Suprapubic skin (tissue), 4 donors: ENCODE data around the gene FGFR3. TPM values are rescaled to one million over a fixed set of nuclear protein-coding genes. Genes with fewer than 3 reads are reported as not detected.
"Not testable (repeated sequence)": the region's sequence is repeated elsewhere in the genome, so short reads cannot be mapped to it uniquely, and the experiment has no call there.

Experiments
- DNase-seq, 2 donors: peaks; one replicate each; pipeline ENCODE4 v3.0.0-alpha.2; 2019; ENCODE audit warnings: low spot score in 2 of 2
- H3K27ac ChIP-seq: fragments of 200-600 bp; sonication (generic); one replicate; pipeline ENCODE4 v1.5.1; 2019
- H3K27me3 ChIP-seq: fragments of 200-600 bp; sonication (generic); one replicate; pipeline ENCODE4 v1.5.1; 2019
- H3K36me3 ChIP-seq: fragments of 200-600 bp; sonication (generic); one replicate; pipeline ENCODE4 v1.5.1; 2019
- H3K4me1 ChIP-seq: fragments of 200-600 bp; sonication (generic); one replicate; pipeline ENCODE4 v1.5.1; 2019
- H3K4me3 ChIP-seq: fragments of 200-600 bp; sonication (generic); one replicate; pipeline ENCODE4 v1.5.1; 2019; ENCODE audit warnings: mild to moderate bottlenecking
- H3K9me3 ChIP-seq: fragments of 200-600 bp; sonication (generic); one replicate; pipeline ENCODE4 v1.5.1; 2019
- CTCF ChIP-seq, 2 donors: fragments of 200-600 bp in 1 of 2; fragments of 450-650 bp in 1 of 2; sonication (generic) in 1 of 2; IDR thresholded peaks; one replicate each; pipeline ENCODE4 v1.5.1; 2016 to 2019; ENCODE audit warnings: antibody characterized with exemption in 2 of 2, mild to moderate bottlenecking in 1 of 2, moderate library complexity in 1 of 2
- EP300 ChIP-seq: sonication (generic); formaldehyde crosslinking; IDR thresholded peaks from one replicate; pipeline ENCODE4 v1.6.1; 2017; ENCODE audit warnings: antibody characterized with exemption
- POLR2A ChIP-seq, 2 donors: fragments of 450-650 bp; IDR thresholded peaks; one replicate each; pipeline ENCODE4 v1.6.1; 2017; ENCODE audit warnings: antibody characterized with exemption in 2 of 2, mild to moderate bottlenecking in 2 of 2, moderate library complexity in 2 of 2
- POLR2AphosphoS5 ChIP-seq, 3 donors: sonication (generic); formaldehyde crosslinking; IDR thresholded peaks; one replicate each; pipeline ENCODE4 v1.6.1; 2017; ENCODE audit warnings: antibody characterized with exemption in 3 of 3
- WGBS: methylation state at CpG from one replicate; pipeline ENCODE4 v1.1.5; 2018; 5-methylcytosine and 5-hydroxymethylcytosine counted together
- total RNA-seq, 4 donors: library from RNA; depleted of rRNA; stranded (reverse); fragments of >200 nt; gene quantifications; one replicate each; pipeline ENCODE4 v1.1.0, GENCODE V29; 2016

The FGFR3 gene
- total RNA-seq, 4 donors from 2014 or later = 511 to 829 (median 662) TPM

DNA sequence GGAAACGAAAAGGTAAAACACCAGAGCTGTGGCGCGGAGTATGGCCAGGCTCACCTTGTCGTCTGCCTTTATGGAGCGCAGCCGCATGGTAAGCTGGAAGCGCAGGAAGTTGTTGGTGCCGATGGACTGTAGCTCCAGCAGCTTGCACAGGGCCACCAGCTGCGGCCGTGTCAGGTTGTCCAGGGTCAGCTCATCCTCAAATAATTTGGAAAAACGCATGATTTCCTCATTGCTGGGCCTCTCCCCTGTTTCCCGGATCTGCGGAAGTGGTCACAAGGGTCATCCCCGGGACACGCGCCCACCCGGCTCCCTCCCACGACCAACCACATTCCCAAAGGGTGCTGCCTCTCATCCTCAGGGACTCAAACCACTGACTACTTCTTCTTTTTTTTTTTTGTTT is 39.6 kb downstream of the FGFR3 start:
- H3K4me1 ChIP-seq = no peaks in the 10 kb centered on the region
- no peaks in the 10 kb centered on the region for H3K27me3 ChIP-seq
- no peak overlapping the region for H3K4me3 ChIP-seq
- TF ChIP-seq POLR2AphosphoS5 (IDR thresholded peaks at IDR 0.05) (no peak), POLR2A (IDR thresholded peaks at IDR 0.05) (no peak), CTCF (IDR thresholded peaks at IDR 0.05) (no peak), EP300 (no peak)
- H3K9me3 ChIP-seq = no peaks in the 10 kb centered on the region
- DNase-seq = no peak
- H3K27ac ChIP-seq = no peak overlapping the region
- peaks cover 72% of the 10 kb centered on the region for H3K36me3 ChIP-seq
- 93% methylated on average over 16 of the region's 18 CpGs for WGBS

- no peak for TF ChIP-seq CTCF (IDR thresholded peaks at IDR 0.05)
- TF ChIP-seq EP300 = no peak
- TF ChIP-seq POLR2AphosphoS5 (IDR thresholded peaks at IDR 0.05) = no peak
- no peak for TF ChIP-seq POLR2A (IDR thresholded peaks at IDR 0.05)
- no peaks in the 10 kb centered on the region for H3K9me3 ChIP-seq
- WGBS = no CpG with 5 or more reads among the region's 14 CpGs
Measured at GRCh38 chr4:1833307-1834046, 40.4 kb downstream of the FGFR3 start.

DNA sequence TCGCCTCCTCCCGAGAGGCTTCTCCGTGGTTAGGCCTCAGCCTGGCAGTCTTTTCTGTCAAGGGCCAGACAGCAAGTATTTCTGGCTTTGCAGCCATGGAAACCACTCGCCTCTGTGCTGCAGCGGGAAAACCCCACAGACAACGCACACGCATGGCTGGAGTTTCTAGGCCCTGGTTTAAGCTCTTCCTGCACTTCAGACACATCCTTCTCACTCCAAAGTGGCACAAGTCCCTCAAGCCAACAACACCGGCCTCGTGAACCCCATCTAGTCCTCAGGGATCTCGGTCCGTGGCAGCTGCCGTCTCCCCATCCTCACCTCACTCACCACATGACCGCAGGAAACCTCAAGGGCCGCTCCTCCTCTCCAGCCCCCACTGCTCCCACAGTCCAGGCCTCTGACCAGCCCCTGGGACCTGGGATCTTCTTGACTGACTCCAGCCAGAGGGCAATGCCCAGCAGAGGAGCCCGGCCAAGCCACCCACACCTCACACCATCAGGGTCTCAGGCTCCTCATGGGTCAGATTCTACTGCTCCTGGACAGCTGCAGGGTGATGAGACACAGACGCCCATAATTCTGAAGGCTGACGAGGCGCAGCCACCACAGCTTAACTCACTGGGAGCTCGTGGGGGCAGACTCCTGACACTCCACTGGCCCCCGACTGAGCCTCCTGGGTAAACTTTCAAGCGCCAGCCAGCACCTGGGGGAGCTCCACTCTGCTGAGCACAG is 41.1 kb downstream of the FGFR3 start:
- H3K4me3 ChIP-seq = no peak overlapping the region
- WGBS = 93% methylated on average over 8 of the region's 21 CpGs
- H3K4me1 ChIP-seq = no peaks in the 10 kb centered on the region
- DNase-seq = no peak
- H3K9me3 ChIP-seq = no peaks in the 10 kb centered on the region
- H3K27ac ChIP-seq = no peak overlapping the region
- TF ChIP-seq POLR2A (IDR thresholded peaks at IDR 0.05) (no peak), POLR2AphosphoS5 (IDR thresholded peaks at IDR 0.05) (no peak), EP300 (no peak), CTCF (IDR thresholded peaks at IDR 0.05) (no peak)
- H3K27me3 ChIP-seq = no peaks in the 10 kb centered on the region
- peaks cover 88% of the 10 kb centered on the region for H3K36me3 ChIP-seq

More at GRCh38 chr4:1833307-1834046, 40.4 kb downstream of the FGFR3 start:
- H3K36me3 ChIP-seq = peaks cover 80% of the 10 kb centered on the region
- no peak overlapping the region for H3K4me3 ChIP-seq
- no peak for DNase-seq
- no peak overlapping the region for H3K27ac ChIP-seq
- H3K27me3 ChIP-seq = no peaks in the 10 kb centered on the region
- H3K4me1 ChIP-seq = no peaks in the 10 kb centered on the region

DNA sequence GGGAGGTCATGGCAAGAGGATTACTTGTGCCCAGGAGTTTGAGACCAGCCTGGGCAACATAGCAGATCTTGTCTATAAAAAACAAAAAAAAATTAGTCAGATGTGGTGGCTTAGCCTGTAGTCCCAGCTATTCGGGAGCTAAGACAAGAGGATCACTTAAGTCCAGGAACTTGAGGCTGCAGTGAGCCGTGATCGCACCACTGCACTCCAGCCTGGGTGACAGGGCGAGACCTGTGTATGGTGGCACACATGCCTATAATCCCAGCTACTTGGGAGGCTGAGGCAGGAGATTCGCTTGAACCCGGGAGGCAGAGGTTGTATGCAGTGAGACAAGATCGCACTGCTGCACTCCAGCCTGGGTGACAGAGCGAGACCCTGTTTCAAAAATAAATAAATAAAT is 42.7 kb downstream of the FGFR3 start:
- 98% methylated on average over 8 of the region's 8 CpGs for WGBS
- peaks cover 95% of the 10 kb centered on the region for H3K36me3 ChIP-seq
- H3K27me3 ChIP-seq, H3K27ac ChIP-seq, DNase-seq, H3K9me3 ChIP-seq, H3K4me3 ChIP-seq, H3K4me1 ChIP-seq: not testable (repeated sequence)

DNA sequence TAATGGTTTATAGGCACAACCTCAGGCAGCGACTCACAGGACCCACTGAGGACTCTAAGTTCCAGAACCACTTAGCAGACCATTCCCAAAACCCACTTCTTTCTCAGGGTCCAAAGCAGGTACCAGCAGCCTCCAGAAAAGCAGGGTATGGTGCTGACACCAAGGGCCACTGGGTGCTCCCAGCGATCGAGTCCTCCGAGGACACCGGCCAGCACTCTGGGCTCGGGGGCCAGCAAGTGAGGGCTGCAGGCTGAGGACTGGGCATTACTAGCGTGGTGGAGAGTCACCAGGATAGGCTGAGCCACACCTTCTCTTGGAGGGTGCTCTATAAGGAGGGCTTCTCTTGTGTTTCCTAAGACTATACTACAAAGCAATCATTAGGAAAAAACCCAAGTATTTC is 43.6 kb downstream of the FGFR3 start:
- DNase-seq = no peak
- Histone ChIP-seq H3K4me1 (no peaks in the 10 kb centered on the region), H3K9me3 (no peaks in the 10 kb centered on the region), H3K27me3 (no peaks in the 10 kb centered on the region), H3K4me3 (no peak overlapping the region), H3K36me3 (peaks cover 95% of the 10 kb centered on the region), H3K27ac (no peak overlapping the region)
- 96% methylated on average over 7 of the region's 7 CpGs for WGBS
- no peak for TF ChIP-seq POLR2A (IDR thresholded peaks at IDR 0.05)
- TF ChIP-seq CTCF (IDR thresholded peaks at IDR 0.05) = no peak
- no peak for TF ChIP-seq EP300
- no peak for TF ChIP-seq POLR2AphosphoS5 (IDR thresholded peaks at IDR 0.05)
